ENCODE data around the gene PCDHGB6. TPM values are rescaled to one million over a fixed set of nuclear protein-coding genes. Genes with fewer than 3 reads are reported as not detected.
"Not testable (repeated sequence)": the region's sequence is repeated elsewhere in the genome, so short reads cannot be mapped to it uniquely, and the experiment has no call there.

The PCDHGB6 gene
- total and polyA plus RNA-seq, 4 donors: 1.1 to 11.6 (median 4.1) TPM

DNA sequence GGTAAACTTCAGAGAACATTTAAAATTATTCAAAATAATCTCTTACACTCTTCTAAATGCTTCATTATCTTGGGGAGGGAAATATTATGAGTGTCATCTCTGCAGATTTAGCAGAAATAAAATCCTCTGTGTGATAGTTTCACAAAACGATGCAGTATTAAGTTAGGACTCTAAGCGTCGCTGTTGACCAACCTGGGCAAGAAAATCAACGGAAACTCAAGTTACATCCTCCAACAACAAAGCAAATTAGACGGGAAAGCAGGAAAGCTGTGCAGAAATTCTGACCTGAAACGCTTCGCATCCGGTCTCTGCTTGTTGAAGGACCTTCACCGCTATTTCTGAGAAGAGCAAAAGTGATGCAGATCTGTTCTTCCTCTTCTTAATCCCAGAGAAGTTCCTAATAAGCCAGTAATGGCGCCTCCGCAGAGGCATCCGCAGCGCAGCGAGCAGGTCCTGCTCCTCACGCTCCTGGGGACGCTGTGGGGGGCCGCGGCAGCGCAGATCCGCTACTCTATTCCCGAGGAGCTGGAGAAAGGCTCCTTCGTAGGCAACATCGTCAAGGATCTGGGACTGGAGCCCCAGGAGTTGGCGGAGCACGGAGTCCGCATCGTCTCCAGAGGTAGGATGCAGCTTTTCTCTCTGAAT, 34.0 kb upstream of the PCDHGB6 start, which contains the start of gene PCDHGA6:
Gene PCDHGA6 (plus strand): TSS at position 219 of the 645 bp plus-strand sequence. CDS start 193 bp downstream, at position 412.
- no peak within 1 kb of the TSS for H3K27ac ChIP-seq (ENCODE audit: low read depth in 1 of 2, low read length in 1 of 2)
- ATAC-seq (ENCODE audit: insufficient read depth, low FRiP score) (no peak), DNase-seq (peak in 2 of 3 donors; percentile 33 to 38)
- no peaks in the 10 kb centered on the region for H3K4me1 ChIP-seq (ENCODE audit: control insufficient read depth in 5 of 5, insufficient read depth in 5 of 5, low read length in 5 of 5)
- H3K4me3 ChIP-seq: peak within 1 kb of the TSS; percentile 5
- TF ChIP-seq, protein P1, sequence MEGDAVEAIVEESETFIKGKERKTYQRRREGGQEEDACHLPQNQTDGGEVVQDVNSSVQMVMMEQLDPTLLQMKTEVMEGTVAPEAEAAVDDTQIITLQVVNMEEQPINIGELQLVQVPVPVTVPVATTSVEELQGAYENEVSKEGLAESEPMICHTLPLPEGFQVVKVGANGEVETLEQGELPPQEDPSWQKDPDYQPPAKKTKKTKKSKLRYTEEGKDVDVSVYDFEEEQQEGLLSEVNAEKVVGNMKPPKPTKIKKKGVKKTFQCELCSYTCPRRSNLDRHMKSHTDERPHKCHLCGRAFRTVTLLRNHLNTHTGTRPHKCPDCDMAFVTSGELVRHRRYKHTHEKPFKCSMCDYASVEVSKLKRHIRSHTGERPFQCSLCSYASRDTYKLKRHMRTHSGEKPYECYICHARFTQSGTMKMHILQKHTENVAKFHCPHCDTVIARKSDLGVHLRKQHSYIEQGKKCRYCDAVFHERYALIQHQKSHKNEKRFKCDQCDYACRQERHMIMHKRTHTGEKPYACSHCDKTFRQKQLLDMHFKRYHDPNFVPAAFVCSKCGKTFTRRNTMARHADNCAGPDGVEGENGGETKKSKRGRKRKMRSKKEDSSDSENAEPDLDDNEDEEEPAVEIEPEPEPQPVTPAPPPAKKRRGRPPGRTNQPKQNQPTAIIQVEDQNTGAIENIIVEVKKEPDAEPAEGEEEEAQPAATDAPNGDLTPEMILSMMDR (IDR thresholded peaks at IDR 0.05; ENCODE audit: control extremely low read depth, extremely low read depth): no peak
- WGBS, 2 donors: 17 to 19% methylated on average over 27 of the region's 27 CpGs
- H3K9ac ChIP-seq (ENCODE audit: insufficient read depth in 1 of 2, low read length in 2 of 2): no peak within 1 kb of the TSS
- H3K36me3 ChIP-seq (ENCODE audit: control insufficient read depth in 4 of 4, insufficient read depth in 4 of 4, low read length in 4 of 4): peaks cover 0 to 9% (median 0%) of the 10 kb centered on the region in 4 donors
- peaks cover 0 to 3% (median 0%) of the 10 kb centered on the region in 3 donors for H3K27me3 ChIP-seq (ENCODE audit: control insufficient read depth in 3 of 3, insufficient read depth in 3 of 3, low read length in 2 of 3)
- peaks cover 3 to 62% (median 31%) of the 10 kb centered on the region in 4 donors for H3K9me3 ChIP-seq (ENCODE audit: control insufficient read depth in 4 of 4, insufficient read depth in 3 of 4, low read length in 3 of 4)

DNA sequence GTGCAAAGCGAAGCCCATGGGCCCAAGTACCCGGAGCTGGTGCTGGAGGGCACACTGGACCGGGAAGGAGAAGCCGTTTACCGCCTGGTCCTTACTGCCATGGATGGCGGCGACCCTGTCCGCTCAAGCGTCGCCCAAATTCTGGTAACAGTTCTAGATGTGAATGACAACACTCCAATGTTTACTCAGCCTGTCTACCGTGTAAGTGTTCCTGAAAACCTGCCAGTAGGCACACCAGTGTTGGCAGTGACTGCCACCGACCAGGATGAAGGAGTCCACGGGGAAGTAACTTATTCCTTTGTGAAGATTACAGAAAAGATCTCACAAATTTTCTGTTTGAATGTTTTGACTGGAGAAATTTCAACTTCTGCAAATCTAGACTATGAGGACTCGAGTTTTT, 33.2 kb upstream of the PCDHGB6 start:
- TF ChIP-seq, protein P1 (IDR thresholded peaks at IDR 0.05; ENCODE audit: control extremely low read depth, extremely low read depth): no peak
- whole genome bisulfite sequencing, 2 donors: 54 to 64% methylated on average over 14 of the region's 14 CpGs
- Histone ChIP-seq H3K27ac (ENCODE audit: low read depth in 1 of 2, low read length in 1 of 2) (no peak overlapping the region), H3K27me3 (ENCODE audit: control insufficient read depth in 3 of 3, insufficient read depth in 3 of 3, low read length in 2 of 3) (peaks cover 0 to 3% (median 0%) of the 10 kb centered on the region in 3 donors), H3K36me3 (ENCODE audit: control insufficient read depth in 4 of 4, insufficient read depth in 4 of 4, low read length in 4 of 4) (peaks cover 0 to 9% (median 0%) of the 10 kb centered on the region in 4 donors), H3K4me3 (peak overlapping the region; percentile 5), H3K9me3 (ENCODE audit: control insufficient read depth in 4 of 4, insufficient read depth in 3 of 4, low read length in 3 of 4) (peaks cover 4 to 62% (median 31%) of the 10 kb centered on the region in 4 donors), H3K4me1 (ENCODE audit: control insufficient read depth in 5 of 5, insufficient read depth in 5 of 5, low read length in 5 of 5) (no peaks in the 10 kb centered on the region), H3K9ac (ENCODE audit: insufficient read depth in 1 of 2, low read length in 2 of 2) (no peak overlapping the region)
- DNase-seq (no peak), ATAC-seq (ENCODE audit: insufficient read depth, low FRiP score) (no peak)

DNA sequence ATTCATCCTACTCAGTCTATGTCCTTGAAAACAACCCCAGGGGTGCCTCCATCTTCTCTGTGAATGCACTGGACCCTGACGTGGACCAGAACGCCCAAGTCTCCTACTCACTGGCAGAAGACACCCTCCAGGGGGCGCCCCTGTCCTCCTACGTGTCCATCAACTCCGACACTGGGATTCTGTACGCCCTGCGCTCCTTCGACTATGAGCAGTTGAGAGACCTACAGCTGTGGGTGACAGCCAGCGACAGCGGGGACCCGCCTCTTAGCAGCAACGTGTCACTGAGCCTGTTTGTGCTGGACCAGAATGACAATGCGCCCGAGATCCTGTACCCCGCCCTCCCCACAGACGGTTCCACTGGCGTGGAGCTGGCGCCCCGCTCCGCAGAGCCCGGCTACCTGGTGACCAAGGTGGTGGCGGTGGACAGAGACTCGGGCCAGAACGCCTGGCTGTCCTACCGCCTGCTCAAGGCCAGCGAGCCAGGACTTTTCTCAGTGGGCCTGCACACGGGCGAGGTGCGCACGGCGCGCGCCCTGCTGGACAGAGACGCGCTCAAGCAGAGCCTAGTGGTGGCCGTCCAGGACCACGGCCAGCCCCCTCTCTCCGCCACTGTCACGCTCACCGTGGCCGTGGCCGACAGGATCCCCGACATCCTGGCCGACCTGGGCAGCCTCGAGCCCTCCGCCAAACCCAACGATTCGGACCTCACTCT, 32.2 kb upstream of the PCDHGB6 start:
- not testable (repeated sequence) for H3K4me3 ChIP-seq; H3K36me3 ChIP-seq (ENCODE audit: control insufficient read depth in 4 of 4, insufficient read depth in 4 of 4, low read length in 4 of 4); H3K27ac ChIP-seq (ENCODE audit: low read depth in 1 of 2, low read length in 1 of 2); ATAC-seq (ENCODE audit: insufficient read depth, low FRiP score); H3K27me3 ChIP-seq (ENCODE audit: control insufficient read depth in 3 of 3, insufficient read depth in 3 of 3, low read length in 2 of 3); H3K9ac ChIP-seq (ENCODE audit: insufficient read depth in 1 of 2, low read length in 2 of 2); DNase-seq; H3K4me1 ChIP-seq (ENCODE audit: control insufficient read depth in 5 of 5, insufficient read depth in 5 of 5, low read length in 5 of 5)
- peaks cover 8 to 58% (median 27%) of the 10 kb centered on the region in 4 donors for H3K9me3 ChIP-seq (ENCODE audit: control insufficient read depth in 4 of 4, insufficient read depth in 3 of 4, low read length in 3 of 4)
- 44 to 51% methylated on average over 32 to 43 of the region's 48 CpGs for WGBS, 2 donors
